GM21825 (cell line): ENCODE measurements around the gene CD47.
A peak's percentile ranks its signal among the peaks of the same experiment; 100 is the strongest.

ENCODE experiments used
- ATAC-seq: cut with Tn5 transposase; IDR thresholded peaks from one replicate; pipeline ENCODE4 v1.9.1; 2021; ENCODE audit warnings: mild to moderate bottlenecking, moderate library complexity; ENCODE audit not compliant: unreplicated experiment

The CD47 gene

GRCh38 chr3:108092501-108092900, 1.7 kb upstream of the CD47 start:
- ATAC-seq: no peak

DNA sequence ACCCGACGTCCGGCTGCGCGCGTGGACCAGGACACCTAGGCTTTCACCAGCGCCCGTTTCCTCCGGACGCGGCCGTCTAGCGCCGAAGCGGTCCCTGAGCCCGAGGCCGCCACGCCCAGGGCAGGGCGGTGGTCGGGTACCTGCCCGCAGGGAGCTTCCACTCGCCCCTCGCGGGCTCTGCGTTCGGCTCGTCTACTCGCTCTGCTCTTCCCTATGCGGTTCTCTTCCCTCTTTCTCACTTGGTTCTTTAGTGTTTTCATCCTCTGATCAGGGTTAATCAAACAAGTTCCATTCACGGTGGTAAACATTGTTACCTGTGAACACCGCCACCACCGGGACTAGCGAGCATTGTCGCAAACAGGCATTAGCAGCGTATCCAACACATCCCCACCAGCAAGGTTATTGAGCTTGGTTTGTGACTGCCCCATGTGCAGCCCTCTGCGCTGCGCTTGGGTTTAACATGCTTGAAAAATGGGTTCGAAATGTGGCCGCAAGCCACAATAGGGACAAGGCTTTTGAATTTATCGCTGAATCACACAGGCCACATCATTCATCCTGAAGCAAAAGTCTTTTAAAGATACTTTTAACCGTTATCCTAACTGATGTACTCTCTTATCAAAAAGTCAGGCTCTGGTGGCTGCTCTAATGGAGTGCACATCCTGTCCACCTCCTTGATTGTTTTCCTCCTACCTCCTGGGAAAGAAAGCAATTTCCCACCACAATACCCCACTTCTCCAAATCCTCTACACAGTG, 843 bp upstream of the CD47 start:
- no peak for ATAC-seq

GRCh38 chr3:108090049-108090700, 656 bp downstream of the CD47 start:
- peak; percentile 10 for ATAC-seq

DNA sequence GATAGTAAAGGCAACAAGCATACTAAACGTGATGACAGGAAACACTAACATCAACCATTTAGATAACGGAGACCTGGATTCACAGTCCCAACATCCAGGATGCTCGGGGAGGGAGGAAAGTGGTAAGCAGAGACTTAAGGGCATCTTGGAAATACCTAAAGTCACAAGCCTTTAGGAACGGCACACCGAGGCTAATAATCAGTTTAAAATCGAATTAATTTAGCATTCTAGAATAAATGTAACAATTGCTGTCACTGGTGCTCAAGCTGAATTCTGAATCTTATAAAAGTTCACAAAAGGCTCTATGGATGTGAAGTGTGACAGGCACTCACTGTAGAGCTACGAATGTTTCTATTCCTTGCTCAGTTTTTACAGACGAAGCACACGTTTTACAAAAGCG, 1.3 kb downstream of the CD47 start:
- no peak for ATAC-seq

GRCh38 chr3:108088697-108089096, 2.1 kb downstream of the CD47 start:
- peak; percentile 31 for ATAC-seq

- no peak for ATAC-seq
Observed at GRCh38 chr3:108088146-108088545, 2.7 kb downstream of the CD47 start.

- ATAC-seq: no peak
Observed at GRCh38 chr3:108086653-108087052, 4.2 kb downstream of the CD47 start.

DNA sequence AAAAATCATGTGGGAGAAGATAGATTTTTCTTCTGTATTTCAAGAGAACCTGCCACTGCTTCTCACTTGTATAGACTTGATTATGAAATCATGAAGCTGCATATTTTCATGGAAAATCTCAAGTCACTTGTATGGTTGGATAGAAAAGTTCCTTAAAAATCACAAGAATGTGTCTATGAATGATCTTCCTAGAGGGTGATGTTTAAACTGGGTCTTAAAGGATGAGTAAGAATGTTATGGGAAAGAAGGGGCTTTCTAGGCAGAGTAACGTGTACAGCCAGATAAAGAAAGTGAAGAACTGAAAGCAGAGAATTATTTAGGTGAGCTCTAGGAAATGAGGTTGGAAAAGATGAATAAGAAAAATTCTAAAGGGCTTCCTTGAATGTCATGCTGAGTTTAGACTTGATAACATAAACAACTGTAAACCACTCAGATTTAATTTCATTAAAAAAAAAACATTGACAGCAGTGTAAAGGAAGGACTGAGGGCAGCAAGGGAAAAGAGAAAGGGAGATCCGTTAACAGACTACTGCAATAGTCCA, 5.0 kb downstream of the CD47 start:
- ATAC-seq: no peak

GRCh38 chr3:108085370-108085769, 5.5 kb downstream of the CD47 start:
- ATAC-seq: no peak

DNA sequence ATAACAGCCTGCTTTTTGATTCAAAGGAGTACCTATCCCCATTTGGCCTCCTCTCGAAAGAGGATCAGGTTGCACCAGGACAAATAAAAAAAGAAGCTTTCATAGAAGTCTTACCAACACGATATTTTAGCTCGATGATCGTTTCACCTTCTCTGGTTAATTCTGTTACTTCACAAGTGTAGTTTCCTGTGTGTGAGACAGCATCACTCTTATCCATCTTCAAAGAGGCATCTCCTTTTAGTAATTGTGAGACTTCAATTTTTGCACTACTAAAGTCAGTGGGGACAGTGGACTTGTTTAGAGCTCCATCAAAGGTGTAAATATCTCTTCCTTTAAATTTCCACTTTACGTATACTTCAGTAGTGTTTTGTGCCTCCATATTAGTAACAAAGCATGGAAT, 11.0 kb downstream of the CD47 start:
- ATAC-seq: no peak

DNA sequence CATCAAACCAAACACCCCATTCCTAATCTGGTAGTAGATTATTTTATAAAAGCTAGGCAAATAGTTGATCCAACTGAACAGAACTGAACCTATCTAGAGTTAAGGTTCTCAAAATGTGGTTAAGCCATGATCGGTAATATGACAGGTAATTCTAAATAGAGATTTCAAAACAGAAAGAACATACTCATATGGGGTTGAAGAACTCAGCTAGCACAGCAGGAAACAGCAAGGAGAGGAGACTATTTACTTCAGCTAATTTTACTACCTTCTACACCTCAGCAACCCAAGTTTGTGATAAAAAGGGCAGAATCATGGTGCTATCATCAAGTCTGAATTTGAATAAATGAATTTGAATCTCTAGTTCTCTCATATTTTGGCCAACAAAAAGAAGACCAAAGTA, 11.8 kb downstream of the CD47 start:
- ATAC-seq: no peak

DNA sequence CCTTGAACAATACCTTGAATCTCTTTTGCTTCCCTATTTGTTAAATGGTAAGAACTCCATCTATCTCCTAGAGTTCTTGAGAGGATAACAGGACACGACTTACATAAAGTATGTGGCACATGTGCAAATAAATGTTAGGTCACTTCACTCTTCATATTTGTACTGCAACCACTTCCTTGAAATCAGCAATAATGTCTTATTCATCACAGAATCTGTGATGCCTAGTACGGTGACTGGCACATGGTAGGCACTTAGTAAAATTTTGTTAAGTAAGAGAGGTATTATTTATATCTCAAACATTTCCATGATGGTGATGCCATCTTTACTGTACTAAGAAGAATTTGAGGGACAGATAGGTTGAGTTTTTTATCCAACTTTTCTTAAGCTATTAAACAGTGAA, 14.3 kb downstream of the CD47 start:
- no peak for ATAC-seq

GRCh38 chr3:108073764-108074431, 16.9 kb downstream of the CD47 start:
- no peak for ATAC-seq

DNA sequence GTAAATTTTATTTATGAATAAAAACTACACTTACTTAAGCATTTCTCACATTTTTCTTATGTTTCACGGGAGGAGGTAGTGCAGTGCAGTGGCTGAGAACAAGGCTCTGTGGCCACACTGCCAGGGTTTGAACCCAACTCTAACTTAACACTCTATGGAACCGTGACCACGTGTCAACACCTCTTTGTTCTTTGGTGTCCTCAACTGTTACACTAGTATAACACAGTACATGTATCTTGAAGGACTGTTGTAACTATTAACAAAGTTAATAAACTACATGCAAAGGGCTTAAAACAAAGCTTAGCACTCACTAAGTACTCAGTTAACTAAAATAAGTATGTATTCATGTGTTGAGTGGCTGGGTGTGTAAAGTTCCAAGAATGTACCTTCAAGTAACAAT, 19.5 kb downstream of the CD47 start:
- ATAC-seq: no peak

DNA sequence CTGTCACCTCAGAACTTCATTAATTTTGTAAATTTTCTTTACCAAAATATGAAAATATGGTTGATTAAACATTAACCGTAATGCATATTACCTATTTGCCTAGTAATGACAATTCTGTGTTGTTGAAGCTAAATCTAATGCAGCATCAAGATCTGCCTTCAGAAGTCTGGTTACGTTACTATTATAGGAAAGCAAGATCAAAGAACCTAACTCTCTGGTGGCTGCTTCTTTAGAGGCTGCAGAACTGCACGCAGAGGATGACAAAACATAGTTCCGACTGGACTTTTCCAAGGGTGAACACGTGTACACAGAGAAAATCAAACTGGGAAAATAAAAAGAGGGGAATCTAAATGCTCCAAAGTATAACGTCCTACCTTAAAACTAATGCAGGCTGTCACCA, 20.5 kb downstream of the CD47 start:
- no peak for ATAC-seq

DNA sequence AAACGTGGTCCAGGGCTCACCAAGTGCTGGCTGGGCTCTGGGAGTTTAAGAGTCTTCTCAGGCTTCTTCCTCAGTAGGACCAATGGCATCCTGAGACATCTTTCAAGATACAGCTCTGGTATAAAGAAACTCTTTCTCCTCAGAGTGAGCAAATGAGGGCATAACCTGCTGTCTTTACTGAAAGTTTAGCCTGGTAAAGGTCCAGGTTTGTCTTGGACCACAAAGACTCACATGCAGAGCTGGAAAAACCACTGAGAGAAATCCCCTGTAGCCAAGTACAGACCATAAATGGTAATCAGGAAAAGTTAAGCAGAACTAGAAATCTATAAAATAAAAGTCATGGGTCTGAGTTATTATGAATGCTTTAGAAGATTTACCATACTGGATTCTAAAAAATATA, 23.1 kb downstream of the CD47 start:
- no peak for ATAC-seq

- no peak for ATAC-seq
Observed at GRCh38 chr3:108065096-108065495, 25.7 kb downstream of the CD47 start.

- no peak for ATAC-seq
Observed at GRCh38 chr3:108064293-108064887, 26.4 kb downstream of the CD47 start.

- peak; percentile 70 for ATAC-seq
Observed at GRCh38 chr3:108062051-108062450, 28.8 kb downstream of the CD47 start.

DNA sequence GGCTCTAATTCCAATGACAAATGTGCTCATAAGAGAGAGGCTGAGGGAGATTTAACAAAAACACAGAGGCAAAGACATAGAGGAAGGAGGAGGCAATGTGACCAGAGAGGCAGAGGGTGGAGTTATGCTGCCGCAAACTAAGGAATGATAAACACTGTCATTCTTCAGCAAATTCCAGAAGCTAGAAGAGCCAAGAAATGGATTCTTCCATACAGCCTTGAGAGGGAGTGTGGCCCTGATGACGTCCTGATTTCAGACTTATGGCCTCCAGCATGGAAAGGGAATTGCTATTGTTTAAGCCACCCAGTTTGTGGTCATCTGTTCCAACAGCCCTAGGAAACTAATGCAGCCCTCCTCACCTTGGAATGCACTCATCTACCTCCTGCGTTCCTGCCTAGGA, 30.5 kb downstream of the CD47 start:
- ATAC-seq: no peak

DNA sequence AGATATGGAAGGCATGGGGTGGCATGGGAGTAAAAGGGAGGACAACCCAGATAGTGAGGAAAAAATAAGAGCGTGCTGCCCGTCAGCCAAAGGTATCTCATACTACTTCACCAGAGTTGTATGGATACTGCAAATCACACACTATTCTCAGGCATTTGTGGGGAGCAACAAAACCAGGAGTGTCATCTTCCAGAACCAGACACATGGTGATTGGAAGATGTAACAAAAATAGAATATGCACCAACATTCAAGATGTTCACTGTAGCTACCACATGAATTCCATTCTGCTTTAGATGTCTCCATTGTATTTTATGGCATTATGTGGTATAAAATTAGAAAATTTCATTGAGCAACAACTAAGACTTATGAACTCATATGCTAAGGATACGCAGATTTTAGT, 34.9 kb downstream of the CD47 start:
- no peak for ATAC-seq

- ATAC-seq: no peak
Observed at GRCh38 chr3:108054935-108055334, 35.9 kb downstream of the CD47 start.
